Stimulated activated effector memory CD8-positive, alpha-beta T cell treated with anti-CD3 and anti-CD28 coated beads, Interleukin-12 subunit alpha, Interleukin-12 subunit beta, amount 100 ng/mL, for 72 hours (primary cell): Measurements from ENCODE around the gene QSOX1.

Experiments
- ATAC-seq: fragments of 150-1000 bp; cut with Tn5 transposase; 2 replicates; pipeline ENCODE4 v1.10.0; 2021
- DNase-seq, 2 donors: peaks; one replicate each; pipeline ENCODE4 v3.0.0; 2021 to 2022; ENCODE audit warnings: low spot score in 2 of 2
- H3K27ac Mint-ChIP-seq: one replicate; pipeline ENCODE4 v1.8.0; 2022; ENCODE audit warnings: mild to moderate bottlenecking, mixed read lengths
- H3K36me3 Mint-ChIP-seq: one replicate; pipeline ENCODE4 v1.8.0; 2022; ENCODE audit warnings: mild to moderate bottlenecking, mixed read lengths
- H3K4me1 Mint-ChIP-seq: one replicate; pipeline ENCODE4 v1.8.0; 2022; ENCODE audit warnings: mixed read lengths
- H3K4me3 Mint-ChIP-seq: one replicate; pipeline ENCODE4 v1.8.0; 2022; ENCODE audit warnings: mild to moderate bottlenecking, mixed read lengths
- H3K9me3 Mint-ChIP-seq: one replicate; pipeline ENCODE4 v1.8.0; 2022; ENCODE audit warnings: mixed read lengths

Gene QSOX1

DNA sequence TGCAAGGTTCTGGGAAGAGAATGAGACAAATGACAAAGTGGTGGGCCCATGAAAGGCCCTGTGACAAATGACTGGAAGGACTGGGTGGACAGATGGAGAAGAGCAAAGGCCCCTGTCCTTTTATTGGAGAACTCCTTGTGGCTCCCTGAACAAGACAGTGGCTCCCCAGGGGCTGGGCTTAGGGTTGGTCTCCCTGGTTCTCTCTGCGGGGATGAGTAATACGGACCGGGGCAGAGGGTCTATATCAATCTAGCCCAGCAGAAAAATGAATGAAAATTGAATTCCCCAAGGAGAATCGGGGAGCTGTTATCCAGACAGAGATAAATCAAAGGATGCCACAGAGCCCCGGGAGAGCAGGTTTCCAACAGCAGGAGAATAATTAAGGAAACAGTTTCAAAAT is 70.2 kb downstream of the QSOX1 start:
- Mint-ChIP-seq H3K36me3 (no peaks in the 10 kb centered on the region), H3K4me3 (no peak overlapping the region), H3K4me1 (peaks cover 6% of the 10 kb centered on the region), H3K9me3 (no peaks in the 10 kb centered on the region), H3K27ac (no peak overlapping the region)
- no peak for ATAC-seq
- DNase-seq, result no peak

GRCh38 chr1:180225403-180225802 is 70.7 kb downstream of the QSOX1 start:
- H3K9me3 Mint-ChIP-seq, result no peaks in the 10 kb centered on the region
- DNase-seq (no peak), ATAC-seq (no peak)
- no peak overlapping the region for H3K27ac Mint-ChIP-seq
- H3K36me3 Mint-ChIP-seq, result no peaks in the 10 kb centered on the region
- H3K4me3 Mint-ChIP-seq, result no peak overlapping the region
- H3K4me1 Mint-ChIP-seq, result peaks cover 6% of the 10 kb centered on the region

GRCh38 chr1:180227861-180228647 is 73.4 kb downstream of the QSOX1 start:
- Mint-ChIP-seq H3K27ac (no peak overlapping the region), H3K4me1 (peaks cover 16% of the 10 kb centered on the region), H3K9me3 (no peaks in the 10 kb centered on the region), H3K36me3 (no peaks in the 10 kb centered on the region), H3K4me3 (peak overlapping the region; percentile 68)
- DNase-seq (no peak), ATAC-seq (no peak)

DNA sequence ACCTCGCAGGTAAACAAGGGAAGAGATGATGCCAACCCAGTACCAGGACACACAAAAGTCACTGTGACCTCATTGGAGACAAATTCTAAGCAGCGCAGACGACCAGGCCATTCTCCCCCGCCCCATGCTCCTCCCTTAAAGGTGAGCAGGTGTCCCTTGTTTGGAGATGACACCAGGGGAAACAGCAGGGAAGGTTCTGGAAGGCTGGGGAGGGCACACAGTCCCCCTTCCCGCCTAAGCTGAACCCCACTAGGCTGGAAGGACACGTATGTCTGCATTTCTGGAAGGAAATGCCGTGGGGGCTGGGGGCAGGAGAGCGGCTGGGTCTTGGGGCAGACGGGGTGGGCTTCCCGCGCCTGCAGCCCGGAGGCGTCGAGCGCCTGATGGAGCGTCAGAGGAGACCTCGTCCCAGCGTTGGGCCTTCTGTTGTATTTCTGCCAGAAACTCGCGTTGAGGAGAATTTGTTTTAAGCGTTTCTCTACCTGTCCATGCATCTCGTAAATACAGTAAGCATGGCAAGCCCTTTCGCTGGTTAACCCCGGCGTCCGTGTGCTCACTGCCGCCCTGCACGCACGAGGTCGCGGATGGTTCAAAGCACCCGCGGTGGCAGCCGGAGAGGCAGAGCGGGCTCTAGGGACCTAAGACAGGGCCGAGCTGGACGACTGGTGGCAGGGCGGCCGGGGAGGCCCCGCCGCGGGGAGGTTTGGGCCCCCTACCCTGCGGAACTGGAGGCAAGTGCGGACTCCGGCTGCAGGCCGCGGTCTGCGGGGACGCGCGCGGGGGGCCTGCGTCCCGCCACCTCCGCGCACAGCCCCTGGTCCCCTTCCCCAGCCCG is 74.2 kb downstream of the QSOX1 start:
- H3K9me3 Mint-ChIP-seq, result no peaks in the 10 kb centered on the region
- H3K4me1 Mint-ChIP-seq, result peaks cover 16% of the 10 kb centered on the region
- H3K27ac Mint-ChIP-seq, result no peak overlapping the region

DNA sequence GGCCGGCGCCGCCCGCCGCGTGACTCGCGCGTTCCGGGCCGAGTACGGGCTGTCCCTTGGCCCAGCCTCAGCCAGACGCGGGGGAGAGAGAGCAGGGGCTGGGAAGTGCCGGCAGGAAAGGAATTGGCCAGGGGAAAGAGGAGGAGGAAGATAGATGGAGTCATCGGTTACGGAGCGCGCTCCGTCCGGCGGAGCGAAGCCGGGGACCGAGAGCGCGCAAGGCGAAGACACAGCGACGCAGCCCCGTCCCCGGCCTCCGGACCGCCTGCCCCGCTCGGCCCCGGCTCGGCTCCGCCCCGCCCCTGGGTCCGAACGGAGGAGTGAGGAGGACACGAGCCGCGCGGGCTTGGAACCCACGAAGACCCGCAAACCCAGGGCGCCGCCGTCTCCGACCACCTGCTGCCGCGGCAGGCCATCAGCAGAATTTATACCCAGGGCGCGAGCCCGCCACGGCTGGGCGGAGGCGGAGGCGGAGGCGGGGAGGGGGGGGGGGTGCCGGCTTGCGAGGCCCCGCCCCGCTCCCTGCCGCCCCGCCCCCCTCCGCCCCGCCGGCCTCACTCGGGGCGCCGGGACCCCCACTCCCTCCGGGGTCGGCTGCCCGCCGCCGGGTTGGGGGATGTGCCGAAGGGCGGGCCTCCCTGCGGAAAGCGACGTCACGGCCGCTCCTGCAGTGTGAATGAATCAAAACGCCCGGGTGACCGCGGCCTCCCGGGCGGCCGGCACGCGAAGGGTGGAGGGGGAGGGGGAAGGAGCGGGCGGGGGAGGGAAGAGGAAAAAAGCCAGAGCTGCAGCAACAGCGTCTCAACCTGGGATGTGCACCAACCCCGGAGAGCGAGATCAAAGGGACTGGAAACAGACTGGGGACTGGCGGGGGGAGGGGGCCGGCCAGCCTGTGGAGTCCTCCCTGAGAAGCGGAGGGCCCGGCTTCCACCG is 75.1 kb downstream of the QSOX1 start, which contains the start of gene LHX4:
TSS of gene LHX4 (plus strand) at position 782 of the 933 bp plus-strand sequence. CDS start 266 bp downstream, outside the sequence.
- Mint-ChIP-seq H3K27ac (no peak within 1 kb of the TSS), H3K4me3 (peak within 1 kb of the TSS; percentile 68), H3K36me3 (no peaks in the 10 kb centered on the region), H3K9me3 (no peaks in the 10 kb centered on the region), H3K4me1 (peaks cover 24% of the 10 kb centered on the region)
- peak; percentile 43 for ATAC-seq
- peak in 1 of 2 donors; percentile 58 for DNase-seq

More for the DNA sequence above, 74.2 kb downstream of the QSOX1 start:
- Mint-ChIP-seq H3K4me3 (peak overlapping the region; percentile 68), H3K36me3 (no peaks in the 10 kb centered on the region)
- no peak for DNase-seq
- ATAC-seq, result peak; percentile 14

DNA sequence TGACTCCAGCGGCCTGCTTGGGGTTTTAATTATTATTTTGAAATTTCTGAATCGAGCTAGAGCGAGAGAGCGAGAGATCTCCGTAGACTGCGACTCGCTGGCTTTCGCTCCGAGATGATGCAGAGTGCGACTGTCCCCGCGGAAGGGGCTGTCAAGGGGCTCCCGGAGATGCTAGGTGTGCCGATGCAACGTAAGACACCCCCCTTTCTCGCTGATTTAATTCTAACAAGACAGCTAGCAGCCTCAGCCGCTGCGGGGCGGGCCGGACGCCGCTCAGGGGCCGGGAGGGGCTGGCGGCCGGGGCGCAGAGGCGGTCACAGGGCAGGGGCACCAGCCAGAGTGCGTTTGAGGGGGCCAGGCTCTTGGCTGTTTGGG is 75.7 kb downstream of the QSOX1 start:
- DNase-seq (peak in 1 of 2 donors; percentile 66), ATAC-seq (peak; percentile 15)
- Mint-ChIP-seq H3K4me1 (peaks cover 31% of the 10 kb centered on the region), H3K36me3 (no peaks in the 10 kb centered on the region), H3K9me3 (no peaks in the 10 kb centered on the region), H3K4me3 (peak overlapping the region; percentile 68), H3K27ac (no peak overlapping the region)

DNA sequence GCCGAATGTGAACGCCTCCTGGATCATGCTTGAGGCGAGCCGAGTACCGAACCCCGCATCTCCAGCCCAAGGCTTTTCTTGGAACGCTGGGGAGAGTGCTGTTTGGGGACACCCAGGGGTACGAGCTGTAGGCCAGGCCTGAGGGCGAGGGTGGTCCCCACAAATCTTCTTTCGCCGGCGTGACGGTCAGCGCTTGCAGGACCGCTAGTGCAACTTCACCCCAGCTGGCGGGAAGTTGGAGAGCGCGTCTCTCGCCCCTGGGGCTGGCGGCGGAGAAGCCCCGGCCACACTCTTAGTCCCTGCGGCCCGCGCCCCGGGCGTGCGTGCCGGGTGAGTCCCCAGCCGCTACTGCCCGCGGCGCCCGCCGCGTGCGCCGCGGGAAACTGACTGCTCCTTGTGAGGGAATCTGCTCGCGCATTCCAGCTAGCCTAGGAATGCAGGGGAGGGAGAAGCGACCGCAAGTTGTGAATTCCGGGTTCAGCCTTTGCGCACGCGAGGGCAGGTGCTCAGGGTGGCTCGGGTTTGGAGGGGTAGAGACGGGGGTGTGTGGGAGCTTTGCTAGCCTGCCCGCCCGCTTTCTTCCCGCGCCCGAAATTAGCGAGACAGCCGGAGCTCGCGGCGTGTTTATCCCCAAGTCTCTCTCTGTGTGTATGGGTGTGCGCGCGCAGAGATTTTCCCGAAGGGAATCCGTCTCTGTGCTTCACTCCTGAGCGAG is 76.3 kb downstream of the QSOX1 start:
- Mint-ChIP-seq H3K36me3 (no peaks in the 10 kb centered on the region), H3K4me3 (peak overlapping the region; percentile 68), H3K27ac (no peak overlapping the region), H3K9me3 (no peaks in the 10 kb centered on the region), H3K4me1 (peaks cover 35% of the 10 kb centered on the region)
- ATAC-seq, result peak; percentile 39
- peak in 1 of 2 donors; percentile 63 for DNase-seq

DNA sequence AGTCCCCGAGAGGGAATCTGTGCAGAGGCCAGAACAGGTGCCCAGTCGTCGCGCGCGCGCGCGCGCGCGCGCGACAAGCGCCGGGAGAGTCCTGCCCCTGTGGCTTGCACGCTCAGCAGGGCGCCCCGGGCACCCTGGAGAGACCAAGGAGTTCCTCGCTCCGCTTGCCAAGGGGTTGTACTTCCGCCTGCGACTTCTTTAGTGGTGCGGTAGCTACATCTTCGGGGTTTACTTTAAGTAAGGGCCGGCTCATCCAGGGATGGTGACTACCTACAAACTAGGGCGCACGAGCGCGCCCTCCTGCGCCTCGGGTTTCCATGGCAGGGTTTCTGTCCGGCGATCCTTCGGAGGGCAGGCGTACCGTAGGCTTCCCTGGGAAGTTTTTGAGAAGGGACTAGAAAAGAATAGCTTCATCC is 76.8 kb downstream of the QSOX1 start:
- ATAC-seq, result peak; percentile 40
- Mint-ChIP-seq H3K27ac (no peak overlapping the region), H3K36me3 (no peaks in the 10 kb centered on the region), H3K4me1 (peaks cover 41% of the 10 kb centered on the region), H3K4me3 (peak overlapping the region; percentile 68), H3K9me3 (no peaks in the 10 kb centered on the region)
- DNase-seq, result peak in 1 of 2 donors; percentile 60

DNA sequence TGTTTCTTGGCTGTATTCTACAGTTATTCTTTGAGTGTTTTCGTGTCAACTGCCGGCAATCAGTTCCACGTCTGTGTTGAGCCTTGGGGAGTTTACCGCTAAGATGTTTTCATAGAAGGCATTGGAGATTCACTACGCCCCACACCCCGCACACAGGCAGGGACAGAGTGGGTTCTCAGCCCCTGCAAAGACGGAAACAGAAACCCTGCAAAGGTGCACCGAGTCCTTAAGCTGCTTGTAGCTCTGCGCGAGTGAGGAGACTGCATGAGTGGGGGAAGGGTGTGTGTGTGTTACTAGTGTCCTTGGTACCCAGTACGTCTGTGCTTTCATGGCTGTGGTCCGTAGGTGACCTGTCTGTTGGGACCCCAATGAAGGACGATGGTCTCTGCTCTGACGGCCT is 77.3 kb downstream of the QSOX1 start:
- peak overlapping the region; percentile 68 for H3K4me3 Mint-ChIP-seq
- ATAC-seq (no peak), DNase-seq (peak in 1 of 2 donors; percentile 58)
- H3K27ac Mint-ChIP-seq, result no peak overlapping the region
- no peaks in the 10 kb centered on the region for H3K36me3 Mint-ChIP-seq
- no peaks in the 10 kb centered on the region for H3K9me3 Mint-ChIP-seq
- H3K4me1 Mint-ChIP-seq, result peaks cover 44% of the 10 kb centered on the region

DNA sequence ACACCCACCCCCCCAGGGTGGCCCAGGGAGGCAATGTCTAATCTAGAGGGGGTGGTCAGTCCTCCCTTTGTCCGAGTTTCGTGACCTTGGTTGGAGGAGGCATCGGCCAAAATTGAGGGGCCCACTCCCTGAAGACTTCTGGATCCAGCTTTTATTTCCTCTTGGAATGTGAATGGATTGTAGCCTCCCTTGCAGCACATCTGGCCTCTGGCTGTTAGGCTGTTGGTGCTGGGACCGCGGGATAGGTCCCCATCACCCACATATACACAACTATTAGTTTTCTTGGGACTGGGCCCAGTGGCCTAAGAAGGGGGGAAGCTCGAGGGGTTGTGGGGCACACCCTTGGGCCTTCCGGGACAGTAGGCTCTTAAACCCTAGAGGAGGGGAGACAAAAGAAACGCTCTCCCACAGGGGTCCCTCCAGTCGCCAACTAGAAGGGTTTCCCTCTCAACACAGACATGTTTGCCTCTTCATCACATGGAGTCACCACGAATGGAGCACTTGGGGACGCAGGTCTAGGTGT is 77.9 kb downstream of the QSOX1 start:
- ATAC-seq (no peak), DNase-seq (no peak)
- Mint-ChIP-seq H3K4me1 (peaks cover 44% of the 10 kb centered on the region), H3K36me3 (no peaks in the 10 kb centered on the region), H3K9me3 (no peaks in the 10 kb centered on the region), H3K27ac (no peak overlapping the region), H3K4me3 (no peak overlapping the region)

- no peak overlapping the region for H3K27ac Mint-ChIP-seq
- ATAC-seq, result no peak
- no peak for DNase-seq
- peak overlapping the region; percentile 48 for H3K4me3 Mint-ChIP-seq
- H3K9me3 Mint-ChIP-seq, result no peaks in the 10 kb centered on the region
- peaks cover 44% of the 10 kb centered on the region for H3K4me1 Mint-ChIP-seq
- no peaks in the 10 kb centered on the region for H3K36me3 Mint-ChIP-seq
Observed at GRCh38 chr1:180233191-180234011, 78.7 kb downstream of the QSOX1 start.

DNA sequence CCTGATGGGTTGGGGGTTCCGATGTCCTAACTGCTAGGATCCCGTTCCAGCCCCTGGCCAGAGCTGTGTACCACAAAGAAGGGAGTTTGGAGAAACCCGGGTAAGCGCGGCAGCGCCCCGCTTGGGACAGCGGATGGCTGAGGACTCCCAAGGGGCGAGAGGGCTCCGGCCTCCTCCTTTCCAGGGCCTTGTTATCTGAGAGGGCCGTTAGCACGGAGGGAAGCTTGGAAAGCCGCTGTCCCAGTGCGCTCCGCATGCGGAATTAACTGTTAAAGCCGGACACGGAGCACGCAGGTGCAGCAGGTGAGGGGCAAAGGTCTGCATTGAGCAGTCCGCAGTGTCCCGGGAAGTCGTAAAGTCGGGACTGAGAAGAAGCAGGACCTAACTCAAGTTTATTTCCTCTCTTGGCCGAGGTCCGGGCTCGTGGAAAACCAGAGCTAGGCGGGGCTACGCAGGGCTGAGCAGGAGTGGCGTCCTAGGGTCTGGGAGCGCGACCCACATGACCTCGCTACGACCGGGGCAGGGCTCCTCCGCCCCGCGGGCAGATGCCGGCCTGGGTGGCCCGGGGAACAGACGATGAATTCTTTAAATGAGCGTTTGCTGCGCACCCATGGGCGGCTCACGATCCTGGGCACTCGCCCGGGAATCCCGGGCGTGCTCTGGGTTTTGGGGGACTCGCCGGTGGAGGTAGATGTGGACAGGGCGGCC is 79.9 kb downstream of the QSOX1 start:
- Mint-ChIP-seq H3K4me1 (peaks cover 38% of the 10 kb centered on the region), H3K27ac (no peak overlapping the region), H3K9me3 (no peaks in the 10 kb centered on the region), H3K36me3 (no peaks in the 10 kb centered on the region), H3K4me3 (peak overlapping the region; percentile 48)
- ATAC-seq (no peak), DNase-seq (peak in 1 of 2 donors; percentile 62)

DNA sequence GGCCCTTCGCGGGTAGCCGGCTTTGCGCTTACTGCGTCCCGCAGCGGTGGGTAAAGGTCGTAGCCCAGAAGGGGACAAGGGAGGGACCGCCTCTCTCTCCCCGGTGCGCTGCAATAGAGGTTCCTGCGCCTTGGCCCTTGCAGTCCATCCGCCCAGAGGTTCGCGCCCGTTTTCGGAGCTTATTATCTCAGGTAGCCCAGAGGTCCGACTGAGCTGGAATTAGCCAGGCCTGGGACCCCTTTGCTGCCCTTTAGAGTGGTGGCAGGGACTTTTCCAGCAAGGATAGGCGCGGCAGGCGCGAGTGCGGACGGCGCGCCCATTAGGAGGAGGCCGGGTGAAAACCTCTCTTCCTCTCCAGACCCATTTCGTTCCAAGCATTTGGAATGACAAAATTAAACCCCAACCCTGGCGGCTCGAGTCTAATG is 80.4 kb downstream of the QSOX1 start:
- ATAC-seq (no peak), DNase-seq (no peak)
- Mint-ChIP-seq H3K4me1 (peaks cover 38% of the 10 kb centered on the region), H3K36me3 (no peaks in the 10 kb centered on the region), H3K27ac (no peak overlapping the region), H3K4me3 (peak overlapping the region; percentile 48), H3K9me3 (no peaks in the 10 kb centered on the region)
